ENCODE measurements around the gene CHD5. TPM values are rescaled to one million over a fixed set of nuclear protein-coding genes. Genes with fewer than 3 reads are reported as not detected.

CHD5 gene
- total RNA-seq, 1 experiment from 2014 or later = 1.6 TPM

- no peak overlapping the region for H3K56ac ChIP-seq (ENCODE audit: insufficient read length, low read depth, low read length)
- H3K36me3 Mint-ChIP-seq (ENCODE audit: insufficient read depth in 1 of 3, low read depth in 3 of 3) = no peaks in the 10 kb centered on the region
- H2BK120ac ChIP-seq (ENCODE audit: low read depth, low read length, poor library complexity, severe bottlenecking) = no peak overlapping the region
- H4K91ac ChIP-seq (ENCODE audit: insufficient read length, low read depth, low read length) = no peak overlapping the region
- H3K4me2 ChIP-seq (ENCODE audit: insufficient read depth, insufficient read length, low read length) = no peak overlapping the region
- no peaks in the 10 kb centered on the region for H3K23me2 ChIP-seq (ENCODE audit: insufficient read length, low read depth, low read length, poor library complexity, severe bottlenecking)
- DNase-seq = no peak
- H3K27me3 Mint-ChIP-seq (ENCODE audit: low read depth) = peaks cover 6% of the 10 kb centered on the region
- no peak overlapping the region; a peak in 1 of 7 replicates for H3K27ac Mint-ChIP-seq
- no peak overlapping the region for H3K18ac ChIP-seq (ENCODE audit: insufficient read length, low read depth, low read length)
- no peak overlapping the region for H2BK5ac ChIP-seq (ENCODE audit: insufficient read length, low read length)
- no CpG with 5 or more reads among the region's 34 CpGs for WGBS (ENCODE audit: extremely low coverage, insufficient read length, low lambda C conversion rate)
- no peak overlapping the region for H4K8ac ChIP-seq (replicated peaks; ENCODE audit: insufficient read length, low read depth, low read length)
- H2AFZ ChIP-seq (ENCODE audit: low read length) = no peak overlapping the region
- H4K20me1 ChIP-seq (ENCODE audit: control insufficient read depth, insufficient read depth, insufficient read length) = no peaks in the 10 kb centered on the region
- H3K14ac ChIP-seq (ENCODE audit: insufficient read depth, low read length) = no peak overlapping the region
- no peak overlapping the region for H2BK15ac ChIP-seq (ENCODE audit: low read depth, low read length)
- H3K27ac ChIP-seq (ENCODE audit: insufficient read length, low read depth, low read length) = no peak overlapping the region
- no peak overlapping the region for H3K9ac ChIP-seq (ENCODE audit: extremely low read depth, insufficient read length, low read length)
- no peak overlapping the region for H4K5ac ChIP-seq (ENCODE audit: insufficient read length, low read depth, low read length)
- H3K27me3 ChIP-seq (ENCODE audit: insufficient read depth, low read length) = no peaks in the 10 kb centered on the region
- H2BK20ac ChIP-seq (ENCODE audit: low read depth, low read length, poor library complexity, severe bottlenecking) = no peak overlapping the region
- H3K23ac ChIP-seq (ENCODE audit: insufficient read length, low read depth, low read length) = no peak overlapping the region
- no peak overlapping the region for H2AK5ac ChIP-seq (ENCODE audit: insufficient read length, low read length)
- no peaks in the 10 kb centered on the region for H3K4me1 ChIP-seq (ENCODE audit: insufficient read depth, low read length)
- H3K4me1 Mint-ChIP-seq = peaks cover 0 to 9% of the 10 kb centered on the region in 2 experiments; a peak in 2 of 4 replicates
- no peaks in the 10 kb centered on the region for H3K79me2 ChIP-seq (ENCODE audit: insufficient read depth, low read length)
- no peak overlapping the region for H3K4me3 Mint-ChIP-seq
- TF ChIP-seq, protein P1, sequence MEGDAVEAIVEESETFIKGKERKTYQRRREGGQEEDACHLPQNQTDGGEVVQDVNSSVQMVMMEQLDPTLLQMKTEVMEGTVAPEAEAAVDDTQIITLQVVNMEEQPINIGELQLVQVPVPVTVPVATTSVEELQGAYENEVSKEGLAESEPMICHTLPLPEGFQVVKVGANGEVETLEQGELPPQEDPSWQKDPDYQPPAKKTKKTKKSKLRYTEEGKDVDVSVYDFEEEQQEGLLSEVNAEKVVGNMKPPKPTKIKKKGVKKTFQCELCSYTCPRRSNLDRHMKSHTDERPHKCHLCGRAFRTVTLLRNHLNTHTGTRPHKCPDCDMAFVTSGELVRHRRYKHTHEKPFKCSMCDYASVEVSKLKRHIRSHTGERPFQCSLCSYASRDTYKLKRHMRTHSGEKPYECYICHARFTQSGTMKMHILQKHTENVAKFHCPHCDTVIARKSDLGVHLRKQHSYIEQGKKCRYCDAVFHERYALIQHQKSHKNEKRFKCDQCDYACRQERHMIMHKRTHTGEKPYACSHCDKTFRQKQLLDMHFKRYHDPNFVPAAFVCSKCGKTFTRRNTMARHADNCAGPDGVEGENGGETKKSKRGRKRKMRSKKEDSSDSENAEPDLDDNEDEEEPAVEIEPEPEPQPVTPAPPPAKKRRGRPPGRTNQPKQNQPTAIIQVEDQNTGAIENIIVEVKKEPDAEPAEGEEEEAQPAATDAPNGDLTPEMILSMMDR (conservative IDR thresholded peaks at IDR 0.05) = no peak
- H3K9me3 Mint-ChIP-seq = no peaks in the 10 kb centered on the region
- H2BK12ac ChIP-seq (ENCODE audit: insufficient read length, low read depth, low read length) = no peak overlapping the region
- H3K4ac ChIP-seq (ENCODE audit: low read depth, low read length) = no peak overlapping the region
- no peak overlapping the region for H3T11ph ChIP-seq (ENCODE audit: low read length)
- H3K9me3 ChIP-seq (ENCODE audit: control insufficient read depth, low read depth, low read length) = no peaks in the 10 kb centered on the region
- H3K79me1 ChIP-seq (ENCODE audit: insufficient read depth, low read depth, low read length, poor library complexity, severe bottlenecking) = no peaks in the 10 kb centered on the region
Observed at GRCh38 chr1:6167391-6168303, 12.5 kb downstream of the CHD5 start.
